Measurements from ENCODE around the gene DLK1. TPM values are rescaled to one million over a fixed set of nuclear protein-coding genes. Genes with fewer than 3 reads are reported as not detected.

DLK1 gene
- total RNA-seq, 1 donor from 2014 or later, result not detected

GRCh38 chr14:100731846-100732765 lies 5.4 kb downstream of the DLK1 start:
- H3K4me3 ChIP-seq (ENCODE audit: low read depth, low read length), result no peak overlapping the region
- no peaks in the 10 kb centered on the region for H3K36me3 ChIP-seq (ENCODE audit: control insufficient read depth, insufficient read depth, low read length)
- DNase-seq (ENCODE audit: low read depth), result no peak
- peaks cover 54% of the 10 kb centered on the region for H3K27me3 ChIP-seq (ENCODE audit: control insufficient read depth, insufficient read depth, low read length)
- no peak for TF ChIP-seq CTCF (IDR thresholded peaks at IDR 0.05; ENCODE audit: insufficient read depth, low read length, poor library complexity, severe bottlenecking)

GRCh38 chr14:100732766-100733100 lies 6.0 kb downstream of the DLK1 start:
- H3K27me3 ChIP-seq (ENCODE audit: control insufficient read depth, insufficient read depth, low read length), result peaks cover 47% of the 10 kb centered on the region
- no peak for TF ChIP-seq CTCF (IDR thresholded peaks at IDR 0.05; ENCODE audit: insufficient read depth, low read length, poor library complexity, severe bottlenecking)
- no peak for DNase-seq (ENCODE audit: low read depth)
- H3K36me3 ChIP-seq (ENCODE audit: control insufficient read depth, insufficient read depth, low read length), result no peaks in the 10 kb centered on the region
- H3K4me3 ChIP-seq (ENCODE audit: low read depth, low read length), result no peak overlapping the region

- peaks cover 42% of the 10 kb centered on the region for H3K27me3 ChIP-seq (ENCODE audit: control insufficient read depth, insufficient read depth, low read length)
- no peak overlapping the region for H3K4me3 ChIP-seq (ENCODE audit: low read depth, low read length)
- DNase-seq (ENCODE audit: low read depth), result no peak
- TF ChIP-seq CTCF (IDR thresholded peaks at IDR 0.05; ENCODE audit: insufficient read depth, low read length, poor library complexity, severe bottlenecking), result no peak
- H3K36me3 ChIP-seq (ENCODE audit: control insufficient read depth, insufficient read depth, low read length), result no peaks in the 10 kb centered on the region
Observed at GRCh38 chr14:100733152-100733850, 6.6 kb downstream of the DLK1 start.

- Histone ChIP-seq H3K27me3 (ENCODE audit: control insufficient read depth, insufficient read depth, low read length) (peaks cover 33% of the 10 kb centered on the region), H3K4me3 (ENCODE audit: low read depth, low read length) (no peak overlapping the region), H3K36me3 (ENCODE audit: control insufficient read depth, insufficient read depth, low read length) (no peaks in the 10 kb centered on the region)
- no peak for TF ChIP-seq CTCF (IDR thresholded peaks at IDR 0.05; ENCODE audit: insufficient read depth, low read length, poor library complexity, severe bottlenecking)
- no peak for DNase-seq (ENCODE audit: low read depth)
Observed at GRCh38 chr14:100734031-100734990, 7.6 kb downstream of the DLK1 start.

- TF ChIP-seq CTCF (IDR thresholded peaks at IDR 0.05; ENCODE audit: insufficient read depth, low read length, poor library complexity, severe bottlenecking), result no peak
- Histone ChIP-seq H3K36me3 (ENCODE audit: control insufficient read depth, insufficient read depth, low read length) (no peaks in the 10 kb centered on the region), H3K27me3 (ENCODE audit: control insufficient read depth, insufficient read depth, low read length) (peaks cover 23% of the 10 kb centered on the region), H3K4me3 (ENCODE audit: low read depth, low read length) (no peak overlapping the region)
- no peak for DNase-seq (ENCODE audit: low read depth)
Observed at GRCh38 chr14:100735271-100735670, 8.6 kb downstream of the DLK1 start.

Measured in kidney epithelial cell (primary cell).